GM12878 (cell line): Measurements from ENCODE around the gene LIN7B. TPM values are rescaled to one million over a fixed set of nuclear protein-coding genes. Genes with fewer than 3 reads are reported as not detected.

ENCODE experiments used
- ATAC-seq: fragments of 200-7000 bp; cut with Tn5 transposase; 3 replicates; pipeline ENCODE4 v1.9.1; 2020; ENCODE audit warnings: mild to moderate bottlenecking, moderate library complexity
- BruUV-seq: library from RNA; stranded (reverse); fragments of 400-500 nt; replicated peaks from 2 replicates; lab custom pipeline; 2021; lab: Mats Ljungman, UMichigan
- CTCF ChIA-PET: fragments of 300-600 bp; sonication (Branson Sonifier 250); formaldehyde crosslinking; extraction: SDS; loops from one replicate; lab custom pipeline; 2021; ENCODE audit warnings: inconsistent platforms; lab: Yijun Ruan, JAX
- POLR2A ChIA-PET: fragments of 350-600 bp; formaldehyde crosslinking; extraction: SDS; loops from one replicate; lab custom pipeline; 2021; ENCODE audit warnings: inconsistent platforms; lab: Charles Lee
- RAD21 ChIA-PET: fragments of 300-600 bp; sonication (Branson Sonifier 250); formaldehyde crosslinking; loops from one replicate; lab custom pipeline; 2023; ENCODE audit warnings: antibody characterized with exemption; ENCODE audit not compliant: unreplicated experiment; lab: Charles Lee
- SMC1A ChIA-PET: fragments of 300-600 bp; sonication (Branson Sonifier 250); formaldehyde crosslinking; loops from one replicate; lab custom pipeline; 2023; ENCODE audit not compliant: unreplicated experiment, uncharacterized antibody; lab: Charles Lee
- DNase-seq: peaks from one replicate; pipeline ENCODE4 v3.0.0-alpha.2; 2011; ENCODE audit warnings: low read depth, low spot score
- FAIRE-seq: peaks from 3 replicates; lab custom pipeline; 2011; peaks lifted over from hg19 to GRCh38; lab: Jason Lieb, UNC
- H2AFZ ChIP-seq: 2 replicates; pipeline ENCODE4 v1.6.0; 2011; ENCODE audit warnings: low read depth, low read length, control low read depth; ENCODE audit not compliant: control insufficient read depth
- H3K27ac ChIP-seq: 2 replicates; pipeline ENCODE4 v1.5.1; 2011; ENCODE audit warnings: control low read depth; ENCODE audit not compliant: control insufficient read depth, insufficient read depth
- H3K27me3 ChIP-seq, 2 experiments: replicated peaks in 1 of 2; 2 replicates each; pipeline versions ENCODE4 v1.6.0 to v1.6.1; 2011; ENCODE audit warnings: low read length in 1 of 2; ENCODE audit not compliant: control insufficient read depth in 2 of 2, insufficient read depth in 2 of 2
- H3K36me3 ChIP-seq, 2 experiments: 2 replicates each; pipeline ENCODE4 v1.5.1; 2011; ENCODE audit warnings: low read length in 1 of 2; ENCODE audit not compliant: control insufficient read depth in 2 of 2, insufficient read depth in 2 of 2
- H3K4me1 ChIP-seq: 2 replicates; pipeline ENCODE4 v1.6.1; 2011; ENCODE audit warnings: mild to moderate bottlenecking, low read length, moderate library complexity, mixed read lengths; ENCODE audit not compliant: control insufficient read depth, insufficient read depth
- H3K4me2 ChIP-seq: 2 replicates; pipeline ENCODE4 v1.6.0; 2011; ENCODE audit warnings: control low read depth; ENCODE audit not compliant: control insufficient read depth, insufficient read depth
- H3K4me3 ChIP-seq: fragments of 200-600 bp; sonication (generic); 2 replicates; pipeline ENCODE4 v1.5.1; 2016
- H3K79me2 ChIP-seq: 2 replicates; pipeline ENCODE4 v1.6.0; 2011; ENCODE audit warnings: low read length; ENCODE audit not compliant: control insufficient read depth, insufficient read depth
- H3K9ac ChIP-seq: 2 replicates; pipeline ENCODE4 v1.8.0; 2011; ENCODE audit warnings: low read length, control low read depth, mixed read lengths; ENCODE audit not compliant: control insufficient read depth, insufficient read depth
- H3K9me3 ChIP-seq: replicated peaks from 3 replicates; pipeline ENCODE4 v1.5.1; 2011; ENCODE audit warnings: mild to moderate bottlenecking, low read length; ENCODE audit not compliant: control insufficient read depth, insufficient read depth
- H4K20me1 ChIP-seq: 2 replicates; pipeline ENCODE4 v1.6.0; 2011; ENCODE audit not compliant: control insufficient read depth, insufficient read depth
- EGR1 ChIP-seq, 2 experiments: IDR thresholded peaks; 1 replicate in 1 of 2; 2 replicates in 1 of 2; pipeline ENCODE4 v1.6.1; 2011 to 2012; ENCODE audit warnings: low read depth in 2 of 2, low read length in 2 of 2, borderline replicate concordance in 1 of 2, mild to moderate bottlenecking in 1 of 2, moderate library complexity in 1 of 2
- WGBS: methylation state at CpG from one replicate; pipeline ENCODE4 v1.1.6; 2016; ENCODE audit warnings: low lambda C conversion rate; ENCODE audit not compliant: insufficient replicate concordance, insufficient coverage; ENCODE audit errors: missing lambda C conversion rate; 5-methylcytosine and 5-hydroxymethylcytosine counted together
- in situ Hi-C: fragments of 300-500 bp; cut with MboI; formaldehyde crosslinking; loops from 9 replicates; pipeline ENCODE4 v1.14.3; 2018; ENCODE audit warnings: mixed read lengths
- intact Hi-C: fragments of 100-400 bp; cut with micrococcal nuclease; formaldehyde crosslinking; loops from one replicate; pipeline ENCODE4 v1.14.2; 2022; ENCODE audit not compliant: unreplicated experiment
- polyA plus RNA-seq, 11 experiments: library from polyadenylated mRNA; depleted of rRNA in 4 of 11; unstranded in 6 of 11; stranded (reverse) in 5 of 11; fragments of >200 nt; fragmentation: Nextera tagmentation in 4 of 11; fragmentation: Illumina TruSeq in 1 of 11; extraction: Ambion mirVana in 4 of 11; extraction: Trizol in 1 of 11; gene quantifications; 1 replicate in 1 of 11; 2 replicates in 10 of 11; pipeline versions ENCODE4 v1.2.1 to v1.2.3, GENCODE V29; 2011 to 2016; ENCODE audit warnings: inconsistent platforms in 2 of 11, missing spikeins in 2 of 11, low read depth in 1 of 11
- total RNA-seq, 4 experiments: library from RNA; depleted of rRNA in 3 of 4; stranded (reverse); fragments of >200 nt in 3 of 4; fragmentation: Illumina TruSeq in 1 of 4; extraction: Trizol in 1 of 4; gene quantifications; 2 replicates each; pipeline versions ENCODE4 v1.2.1 to v1.2.3, GENCODE V29; 2013 to 2021
- TF ChIP-seq, protein P1 (sequence below): IDR thresholded peaks from 2 replicates; pipeline ENCODE4 v1.6.1; 2012; ENCODE audit warnings: improper control_type of control experiment, low read depth, low read length; ENCODE audit not compliant: insufficient replicate concordance

Gene LIN7B
- total and polyA plus RNA-seq, 10 of the 15 experiments (the other 5 are each of a cell fraction or from before 2014, with no cell fraction given), result 0.15 to 3.5 (median 1.6) TPM; not detected in 2

DNA sequence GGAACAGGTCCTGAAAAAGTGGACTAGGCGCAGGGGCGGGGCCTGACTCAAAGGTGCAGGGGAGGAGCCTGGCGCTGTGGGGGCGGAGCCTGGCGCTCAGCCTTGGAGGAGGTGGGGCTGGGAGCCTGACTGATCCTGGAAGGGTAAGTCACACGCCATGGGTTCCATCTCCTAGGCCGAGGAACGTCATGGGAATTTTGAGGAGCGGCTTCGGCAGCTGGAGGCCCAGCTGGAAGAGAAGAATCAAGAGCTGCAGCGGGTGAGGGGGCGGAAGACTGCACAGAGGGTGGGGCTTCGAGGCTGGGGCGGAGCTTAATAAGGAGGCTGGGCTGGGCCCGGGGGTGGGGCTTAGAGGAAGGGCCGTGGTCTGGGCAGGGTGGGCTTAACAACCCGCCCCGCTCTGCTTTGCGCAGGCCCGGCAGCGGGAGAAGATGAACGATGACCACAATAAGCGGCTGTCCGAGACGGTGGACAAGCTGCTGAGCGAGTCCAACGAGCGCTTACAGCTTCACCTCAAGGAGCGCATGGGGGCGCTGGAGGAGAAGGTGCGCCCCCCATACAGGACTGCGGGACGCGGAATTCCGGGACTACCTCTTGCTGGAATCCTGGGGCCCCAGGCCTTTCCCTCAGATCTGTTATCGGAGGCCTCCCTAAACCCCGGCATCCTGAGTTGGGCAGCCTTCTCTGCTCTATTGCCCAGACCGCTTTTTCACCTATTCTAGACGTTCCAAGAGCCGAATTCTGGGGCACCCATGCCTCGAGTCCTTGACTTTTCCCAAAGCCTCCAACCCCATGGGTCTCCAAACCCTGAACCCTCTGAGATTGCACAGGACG lies 19.7 kb downstream of the LIN7B start:
- Histone ChIP-seq H3K4me1 (no peaks in the 10 kb centered on the region), H2AFZ (no peak overlapping the region), H4K20me1 (no peaks in the 10 kb centered on the region), H3K9ac (no peak overlapping the region), H3K36me3 (no peaks in the 10 kb centered on the region; a peak in 1 of 4 replicates), H3K4me2 (no peak overlapping the region; the same call in 1 of the 2 replicates), H3K4me3 (no peak overlapping the region), H3K79me2 (no peaks in the 10 kb centered on the region), H3K9me3 (no peaks in the 10 kb centered on the region; the same call in 2 of the 3 replicates), H3K27me3 (no peaks in the 10 kb centered on the region), H3K27ac (no peak overlapping the region)
- SMC1A ChIA-PET, result no interaction called here
- POLR2A ChIA-PET, result no interaction called here
- BruUV-seq, result no TSS peak
- 70% methylated on average over 34 of the region's 42 CpGs for WGBS
- no peak for DNase-seq
- TF ChIP-seq, protein P1, sequence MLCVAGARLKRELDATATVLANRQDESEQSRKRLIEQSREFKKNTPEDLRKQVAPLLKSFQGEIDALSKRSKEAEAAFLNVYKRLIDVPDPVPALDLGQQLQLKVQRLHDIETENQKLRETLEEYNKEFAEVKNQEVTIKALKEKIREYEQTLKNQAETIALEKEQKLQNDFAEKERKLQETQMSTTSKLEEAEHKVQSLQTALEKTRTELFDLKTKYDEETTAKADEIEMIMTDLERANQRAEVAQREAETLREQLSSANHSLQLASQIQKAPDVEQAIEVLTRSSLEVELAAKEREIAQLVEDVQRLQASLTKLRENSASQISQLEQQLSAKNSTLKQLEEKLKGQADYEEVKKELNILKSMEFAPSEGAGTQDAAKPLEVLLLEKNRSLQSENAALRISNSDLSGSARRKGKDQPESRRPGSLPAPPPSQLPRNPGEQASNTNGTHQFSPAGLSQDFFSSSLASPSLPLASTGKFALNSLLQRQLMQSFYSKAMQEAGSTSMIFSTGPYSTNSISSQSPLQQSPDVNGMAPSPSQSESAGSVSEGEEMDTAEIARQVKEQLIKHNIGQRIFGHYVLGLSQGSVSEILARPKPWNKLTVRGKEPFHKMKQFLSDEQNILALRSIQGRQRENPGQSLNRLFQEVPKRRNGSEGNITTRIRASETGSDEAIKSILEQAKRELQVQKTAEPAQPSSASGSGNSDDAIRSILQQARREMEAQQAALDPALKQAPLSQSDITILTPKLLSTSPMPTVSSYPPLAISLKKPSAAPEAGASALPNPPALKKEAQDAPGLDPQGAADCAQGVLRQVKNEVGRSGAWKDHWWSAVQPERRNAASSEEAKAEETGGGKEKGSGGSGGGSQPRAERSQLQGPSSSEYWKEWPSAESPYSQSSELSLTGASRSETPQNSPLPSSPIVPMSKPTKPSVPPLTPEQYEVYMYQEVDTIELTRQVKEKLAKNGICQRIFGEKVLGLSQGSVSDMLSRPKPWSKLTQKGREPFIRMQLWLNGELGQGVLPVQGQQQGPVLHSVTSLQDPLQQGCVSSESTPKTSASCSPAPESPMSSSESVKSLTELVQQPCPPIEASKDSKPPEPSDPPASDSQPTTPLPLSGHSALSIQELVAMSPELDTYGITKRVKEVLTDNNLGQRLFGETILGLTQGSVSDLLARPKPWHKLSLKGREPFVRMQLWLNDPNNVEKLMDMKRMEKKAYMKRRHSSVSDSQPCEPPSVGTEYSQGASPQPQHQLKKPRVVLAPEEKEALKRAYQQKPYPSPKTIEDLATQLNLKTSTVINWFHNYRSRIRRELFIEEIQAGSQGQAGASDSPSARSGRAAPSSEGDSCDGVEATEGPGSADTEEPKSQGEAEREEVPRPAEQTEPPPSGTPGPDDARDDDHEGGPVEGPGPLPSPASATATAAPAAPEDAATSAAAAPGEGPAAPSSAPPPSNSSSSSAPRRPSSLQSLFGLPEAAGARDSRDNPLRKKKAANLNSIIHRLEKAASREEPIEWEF, result no peak
- peak in 1 of 2 experiments; percentile 47; a peak in 1 of 3 replicates for TF ChIP-seq EGR1 (IDR thresholded peaks at IDR 0.05; ENCODE audit: borderline replicate concordance in 1 of 2, low read depth in 2 of 2, low read length in 2 of 2)
- intact Hi-C loops, result no loop called here
- FAIRE-seq, result no peak
- CTCF ChIA-PET, result interaction anchor here (0.5 to 1.3 kb wide), 5 partner anchors 21 to 120 kb away, joined by 3 to 4 read pairs (median 3); no protein-coding TSS in a partner anchor
- in situ Hi-C loops, result no loop called here
- RAD21 ChIA-PET, result no interaction called here
- ATAC-seq, result 0 out of 3 replicates have a peak, but pooled peaks have one; percentile 34
